Trophoblast cell (in vitro differentiated cells and primary cell): Measurements from ENCODE around the gene EMILIN3.

ENCODE experiments used
- DNase-seq, 2 donors: peaks; one replicate each; pipeline ENCODE4 v3.0.0-alpha.2; 2016
- H2AFZ ChIP-seq: 2 replicates; pipeline ENCODE4 v1.6.1; 2013; ENCODE audit warnings: low read length, moderate library complexity, mild to moderate bottlenecking; ENCODE audit not compliant: insufficient read depth, poor library complexity
- H2AK5ac ChIP-seq: 2 replicates; pipeline ENCODE4 v1.6.1; 2013; ENCODE audit warnings: mild to moderate bottlenecking, low read length
- H2BK120ac ChIP-seq: 2 replicates; pipeline ENCODE4 v1.6.1; 2013; ENCODE audit warnings: low read length, mild to moderate bottlenecking, moderate library complexity; ENCODE audit not compliant: insufficient read depth, poor library complexity
- H2BK12ac ChIP-seq: 2 replicates; pipeline ENCODE4 v1.6.1; 2013; ENCODE audit warnings: mild to moderate bottlenecking, low read length, moderate library complexity
- H2BK5ac ChIP-seq: 2 replicates; pipeline ENCODE4 v1.6.1; 2013; ENCODE audit warnings: low read length, low read depth, moderate library complexity, mild to moderate bottlenecking; ENCODE audit not compliant: poor library complexity
- H3K14ac ChIP-seq: 2 replicates; pipeline ENCODE4 v1.6.1; 2013; ENCODE audit warnings: mild to moderate bottlenecking, low read length
- H3K18ac ChIP-seq: 2 replicates; pipeline ENCODE4 v1.6.1; 2013; ENCODE audit warnings: mild to moderate bottlenecking, low read length
- H3K23ac ChIP-seq: 2 replicates; pipeline ENCODE4 v1.6.1; 2013; ENCODE audit warnings: low read length
- H3K27ac ChIP-seq: 2 replicates; pipeline ENCODE4 v1.5.1; 2013; ENCODE audit warnings: low read depth, mild to moderate bottlenecking, inconsistent platforms, low read length, moderate library complexity
- H3K27me3 ChIP-seq: 2 replicates; pipeline ENCODE4 v1.6.1; 2013; ENCODE audit warnings: inconsistent platforms, mild to moderate bottlenecking, low read length, moderate library complexity; ENCODE audit not compliant: insufficient read depth
- H3K36me3 ChIP-seq, 2 experiments: 1 replicate in 1 of 2; 2 replicates in 1 of 2; pipeline ENCODE4 v1.6.1; 2013; ENCODE audit warnings: low read length in 2 of 2, mild to moderate bottlenecking in 2 of 2, moderate library complexity in 1 of 2; ENCODE audit not compliant: insufficient read depth in 2 of 2, control insufficient read depth in 1 of 2
- H3K4ac ChIP-seq: 2 replicates; pipeline ENCODE4 v1.6.1; 2013; ENCODE audit warnings: low read depth, mild to moderate bottlenecking, low read length, moderate library complexity
- H3K4me1 ChIP-seq, 2 experiments: 1 replicate in 1 of 2; 2 replicates in 1 of 2; pipeline ENCODE4 v1.6.1; 2013; ENCODE audit warnings: low read length in 2 of 2, mild to moderate bottlenecking in 2 of 2, moderate library complexity in 1 of 2; ENCODE audit not compliant: insufficient read depth in 2 of 2, control insufficient read depth in 1 of 2
- H3K4me2 ChIP-seq: 2 replicates; pipeline ENCODE4 v1.6.1; 2013; ENCODE audit warnings: inconsistent platforms, mild to moderate bottlenecking, low read length, moderate library complexity
- H3K4me3 ChIP-seq: 2 replicates; pipeline ENCODE4 v1.5.1; 2013; ENCODE audit warnings: mild to moderate bottlenecking, low read depth, low read length, inconsistent platforms
- H3K79me1 ChIP-seq: one replicate; pipeline ENCODE4 v1.6.1; 2013; ENCODE audit warnings: low read length
- H3K79me2 ChIP-seq: 2 replicates; pipeline ENCODE4 v1.6.1; 2013; ENCODE audit warnings: low read length, mild to moderate bottlenecking; ENCODE audit not compliant: control insufficient read depth, insufficient read depth, poor library complexity
- H3K9ac ChIP-seq: 2 replicates; pipeline ENCODE4 v1.6.1; 2013; ENCODE audit warnings: mild to moderate bottlenecking, low read length
- H3K9me3 ChIP-seq: 2 replicates; pipeline ENCODE4 v1.6.1; 2013; ENCODE audit warnings: low read depth, mild to moderate bottlenecking, control low read depth, inconsistent platforms, low read length; ENCODE audit not compliant: insufficient read depth
- H4K12ac ChIP-seq: 2 replicates; pipeline ENCODE4 v1.6.1; 2013; ENCODE audit warnings: low read depth, mild to moderate bottlenecking, low read length, moderate library complexity
- H4K8ac ChIP-seq: 2 replicates; pipeline ENCODE4 v1.6.1; 2013; ENCODE audit warnings: low read depth, mild to moderate bottlenecking, low read length, moderate library complexity
- H4K91ac ChIP-seq: one replicate; pipeline ENCODE4 v1.6.1; 2013; ENCODE audit warnings: low read depth, mild to moderate bottlenecking, low read length, moderate library complexity
- WGBS: extraction: QIAGEN DNeasy Blood & Tissue Kit; methylation state at CpG from one replicate; pipeline ENCODE4 v1.1.7; 2013; ENCODE audit warnings: missing lambda C conversion rate; ENCODE audit not compliant: insufficient read length, insufficient coverage; ENCODE audit errors: extremely low coverage; 5-methylcytosine and 5-hydroxymethylcytosine counted together

Gene EMILIN3

DNA sequence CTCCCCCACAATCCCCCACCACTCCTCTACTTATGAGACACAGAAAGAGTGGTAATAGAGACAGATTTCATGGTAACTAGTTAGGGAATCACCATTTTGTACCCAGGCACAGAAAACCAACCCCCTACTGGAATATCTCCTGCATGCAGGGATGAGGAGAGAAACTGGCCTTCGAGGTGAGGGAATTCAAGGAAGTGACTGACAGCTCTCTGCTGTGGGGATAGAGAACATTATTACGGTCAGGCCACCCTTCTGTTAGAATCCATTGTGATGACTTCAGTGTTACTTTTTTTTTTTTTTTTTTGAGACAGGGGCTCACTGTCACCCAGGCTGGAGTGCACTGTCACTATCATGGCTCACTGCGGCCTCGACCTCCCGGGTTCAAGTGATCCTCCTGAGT, 39.4 kb downstream of the EMILIN3 start:
- H2AFZ ChIP-seq, result no peak overlapping the region
- no peak overlapping the region for H2BK12ac ChIP-seq
- no peak overlapping the region for H2BK120ac ChIP-seq
- H3K79me2 ChIP-seq, result no peaks in the 10 kb centered on the region
- no peaks in the 10 kb centered on the region for H3K27me3 ChIP-seq
- H2BK5ac ChIP-seq, result no peak overlapping the region
- no peak overlapping the region for H3K14ac ChIP-seq
- no peak overlapping the region for H4K8ac ChIP-seq
- H2AK5ac ChIP-seq, result no peak overlapping the region
- no peak overlapping the region for H3K4me3 ChIP-seq
- H3K4ac ChIP-seq, result no peak overlapping the region
- DNase-seq, result no peak
- no peak overlapping the region for H3K23ac ChIP-seq
- no CpG with 5 or more reads among the region's 5 CpGs for WGBS
- no peak overlapping the region for H3K27ac ChIP-seq
- H3K4me1 ChIP-seq, result peaks cover 8 to 14% of the 10 kb centered on the region in 2 experiments
- peaks cover 5% of the 10 kb centered on the region for H3K79me1 ChIP-seq
- H4K91ac ChIP-seq, result no peak overlapping the region
- no peaks in the 10 kb centered on the region for H3K36me3 ChIP-seq
- no peak overlapping the region for H3K4me2 ChIP-seq
- no peaks in the 10 kb centered on the region for H3K9me3 ChIP-seq
- no peak overlapping the region for H3K18ac ChIP-seq
- no peak overlapping the region for H3K9ac ChIP-seq
- H4K12ac ChIP-seq, result no peak overlapping the region

DNA sequence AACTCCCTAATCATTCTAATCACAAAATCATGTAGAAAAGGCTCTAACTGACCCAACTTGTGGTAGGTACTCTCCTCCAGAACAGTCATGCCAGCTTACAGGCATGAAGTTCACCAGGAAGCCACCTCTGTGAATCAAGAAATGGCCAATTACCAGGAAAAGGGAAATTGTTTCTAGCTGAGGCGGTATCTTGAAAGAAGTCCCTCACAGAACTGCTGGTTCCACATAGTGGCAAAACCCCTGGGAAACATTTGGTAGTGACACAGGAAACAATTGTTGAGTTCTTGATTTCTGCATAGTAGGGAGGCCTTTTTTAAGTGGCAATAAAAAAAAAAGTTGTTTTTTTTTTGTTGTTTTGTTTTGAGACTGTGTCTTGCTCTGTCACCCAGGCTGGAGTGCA, 45.6 kb downstream of the EMILIN3 start:
- DNase-seq, result no peak
- Histone ChIP-seq H3K9me3 (no peaks in the 10 kb centered on the region), H3K14ac (no peak overlapping the region), H3K4me1 (peaks cover 5 to 6% of the 10 kb centered on the region in 2 experiments), H3K36me3 (no peaks in the 10 kb centered on the region), H4K8ac (no peak overlapping the region), H4K12ac (no peak overlapping the region), H2AFZ (no peak overlapping the region), H3K18ac (no peak overlapping the region), H4K91ac (no peak overlapping the region), H3K4ac (no peak overlapping the region), H3K27ac (no peak overlapping the region), H3K9ac (no peak overlapping the region), H2BK120ac (no peak overlapping the region), H2AK5ac (no peak overlapping the region), H3K4me2 (no peak overlapping the region), H3K79me1 (peaks cover 4% of the 10 kb centered on the region), H3K27me3 (no peaks in the 10 kb centered on the region), H3K23ac (no peak overlapping the region), H2BK12ac (no peak overlapping the region), H3K4me3 (no peak overlapping the region), H2BK5ac (no peak overlapping the region), H3K79me2 (peaks cover 3% of the 10 kb centered on the region)
- WGBS, result no CpG with 5 or more reads among the region's 1 CpG

DNA sequence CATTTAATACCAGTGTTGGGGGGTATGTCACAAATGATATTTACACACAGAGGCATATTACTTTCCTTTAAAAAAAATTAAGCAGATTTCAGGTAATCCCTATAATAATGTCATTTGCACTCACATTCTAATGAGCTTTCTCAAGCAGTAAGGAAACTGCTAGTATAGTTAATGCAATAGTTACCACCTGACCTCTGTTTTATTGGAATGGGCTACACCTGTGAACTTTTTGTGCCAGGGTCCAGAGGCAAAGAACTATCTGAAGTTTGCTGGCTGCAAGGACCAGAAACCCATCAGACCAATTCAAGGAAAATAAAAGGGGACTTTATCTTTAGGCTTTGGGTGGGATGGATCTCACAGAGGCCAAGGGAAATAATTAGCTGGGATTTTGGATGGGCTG, 46.2 kb downstream of the EMILIN3 start:
- no peak overlapping the region for H3K4me3 ChIP-seq
- H3K4me1 ChIP-seq, result peaks cover 5 to 6% of the 10 kb centered on the region in 2 experiments
- no peak overlapping the region for H4K12ac ChIP-seq
- H2BK5ac ChIP-seq, result no peak overlapping the region
- H3K27ac ChIP-seq, result no peak overlapping the region
- H2BK120ac ChIP-seq, result no peak overlapping the region
- H2BK12ac ChIP-seq, result no peak overlapping the region
- no peaks in the 10 kb centered on the region for H3K9me3 ChIP-seq
- H3K79me1 ChIP-seq, result peaks cover 4% of the 10 kb centered on the region
- no peak overlapping the region for H3K18ac ChIP-seq
- H4K91ac ChIP-seq, result no peak overlapping the region
- no peak for DNase-seq
- no peak overlapping the region for H2AFZ ChIP-seq
- no peaks in the 10 kb centered on the region for H3K27me3 ChIP-seq
- no peak overlapping the region for H4K8ac ChIP-seq
- no peaks in the 10 kb centered on the region for H3K36me3 ChIP-seq
- peaks cover 3% of the 10 kb centered on the region for H3K79me2 ChIP-seq
- H3K14ac ChIP-seq, result no peak overlapping the region
- H3K4me2 ChIP-seq, result no peak overlapping the region
- no peak overlapping the region for H3K23ac ChIP-seq
- no peak overlapping the region for H2AK5ac ChIP-seq
- no peak overlapping the region for H3K9ac ChIP-seq
- no peak overlapping the region for H3K4ac ChIP-seq

DNA sequence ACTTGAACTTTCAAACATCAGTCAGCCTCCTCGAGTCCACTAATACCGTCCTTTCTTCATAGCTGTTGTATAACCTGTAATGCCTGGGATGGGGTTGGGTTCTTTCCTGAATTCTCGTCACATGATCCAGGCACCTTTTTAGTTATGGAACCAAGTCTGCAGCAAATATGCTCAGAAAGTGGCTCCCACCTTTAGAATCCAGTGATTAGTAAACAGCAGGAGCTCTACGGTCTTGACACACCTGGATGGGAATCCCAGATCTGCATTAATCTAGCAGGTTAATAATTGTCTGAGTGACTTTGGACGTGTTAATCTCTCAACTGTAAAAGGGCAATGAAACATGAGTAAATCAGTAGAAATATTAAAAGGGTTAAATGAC, 48.4 kb downstream of the EMILIN3 start:
- no peak overlapping the region for H4K91ac ChIP-seq
- no peak overlapping the region for H2BK120ac ChIP-seq
- H3K9ac ChIP-seq, result no peak overlapping the region
- H3K27me3 ChIP-seq, result no peaks in the 10 kb centered on the region
- peaks cover 5 to 6% of the 10 kb centered on the region in 2 experiments for H3K4me1 ChIP-seq
- no peak overlapping the region for H2BK5ac ChIP-seq
- H3K4ac ChIP-seq, result no peak overlapping the region
- no peak overlapping the region for H4K12ac ChIP-seq
- H2BK12ac ChIP-seq, result no peak overlapping the region
- no peak overlapping the region for H3K27ac ChIP-seq
- no peaks in the 10 kb centered on the region for H3K9me3 ChIP-seq
- no peak overlapping the region for H3K23ac ChIP-seq
- WGBS, result no CpG with 5 or more reads among the region's 5 CpGs
- H3K79me1 ChIP-seq, result peaks cover 4% of the 10 kb centered on the region
- no peak overlapping the region for H3K4me3 ChIP-seq
- H4K8ac ChIP-seq, result no peak overlapping the region
- H3K4me2 ChIP-seq, result no peak overlapping the region
- H3K18ac ChIP-seq, result no peak overlapping the region
- no peak overlapping the region for H2AFZ ChIP-seq
- H3K79me2 ChIP-seq, result peaks cover 3% of the 10 kb centered on the region
- no peak overlapping the region for H3K14ac ChIP-seq
- no peaks in the 10 kb centered on the region for H3K36me3 ChIP-seq
- H2AK5ac ChIP-seq, result no peak overlapping the region
- DNase-seq, result peak in 1 of 2 donors; percentile 8
